Nucleus accumbens (tissue), 56 donors: ENCODE data around the gene FAM78A.

Experiments used
- DNase-seq, 56 donors: peaks; one replicate each; lab custom pipeline; 2025; lab: John Stamatoyannopoulos, UW

The FAM78A gene

GRCh38 chr9:131303381-131304321 is 27.3 kb upstream of the FAM78A start:
- DNase-seq: no peak

- DNase-seq: no peak
These were observed 26.1 kb upstream of the FAM78A start for GRCh38 chr9:131302244-131303075.

- DNase-seq: no peak
These were observed 24.1 kb upstream of the FAM78A start for GRCh38 chr9:131300444-131300843.

- no peak for DNase-seq
These were observed 23.6 kb upstream of the FAM78A start for GRCh38 chr9:131299961-131300347.

GRCh38 chr9:131299346-131299960 is 23.1 kb upstream of the FAM78A start:
- DNase-seq: no peak

- DNase-seq: no peak
These were observed 22.5 kb upstream of the FAM78A start for GRCh38 chr9:131298816-131299215.

- no peak for DNase-seq
These were observed 22.0 kb upstream of the FAM78A start for GRCh38 chr9:131298341-131298740.

GRCh38 chr9:131297903-131298302 is 21.6 kb upstream of the FAM78A start:
- DNase-seq: no peak

- no peak for DNase-seq
These were observed 20.7 kb upstream of the FAM78A start for GRCh38 chr9:131296906-131297500.

- no peak for DNase-seq
These were observed 20.1 kb upstream of the FAM78A start for GRCh38 chr9:131296460-131296859.

- DNase-seq: no peak
These were observed 16.6 kb upstream of the FAM78A start for GRCh38 chr9:131292937-131293336.

- DNase-seq: no peak
These were observed 15.5 kb upstream of the FAM78A start for GRCh38 chr9:131291795-131292315.

- no peak for DNase-seq
These were observed 14.6 kb upstream of the FAM78A start for GRCh38 chr9:131290767-131291370.

- peak in 11 of 56 donors; percentile 29 to 74 (median 60) for DNase-seq
These were observed 13.9 kb upstream of the FAM78A start for GRCh38 chr9:131290036-131290766.

- DNase-seq: peak; percentile 33 to 91 (median 77)
These were observed 13.2 kb upstream of the FAM78A start, which contains the start of gene PLPP7 for GRCh38 chr9:131289301-131290035. Gene PLPP7, plus strand, starts transcription at chr9:131289723. Its CDS starts 275 bp downstream, at chr9:131289998.

GRCh38 chr9:131288217-131288616 is 11.9 kb upstream of the FAM78A start:
- DNase-seq: no peak

GRCh38 chr9:131287359-131287758 is 11.0 kb upstream of the FAM78A start:
- no peak for DNase-seq

GRCh38 chr9:131284856-131285255 is 8.5 kb upstream of the FAM78A start:
- no peak for DNase-seq
